Activated CD8-positive, alpha-beta memory T cell treated with anti-CD3 and anti-CD28 coated beads for 48 hours (primary cell): ENCODE data around the gene NRIP1.

Experiments used
- DNase-seq, 3 experiments: peaks; one replicate each; pipeline ENCODE4 v3.0.0-alpha.2; 2020; ENCODE audit warnings: low read depth in 2 of 3, low spot score in 2 of 3

Gene NRIP1

GRCh38 chr21:15009837-15010363 lies 54.9 kb downstream of the NRIP1 start:
- no peak for DNase-seq

- DNase-seq, result no peak
Observed at GRCh38 chr21:15007716-15008296, 57.0 kb downstream of the NRIP1 start.

GRCh38 chr21:15006594-15007230 lies 58.1 kb downstream of the NRIP1 start:
- no peak for DNase-seq

- no peak for DNase-seq
Observed at GRCh38 chr21:15005391-15005790, 59.4 kb downstream of the NRIP1 start.

GRCh38 chr21:15004721-15005370 lies 60.0 kb downstream of the NRIP1 start:
- DNase-seq, result no peak

GRCh38 chr21:15003463-15004135 lies 61.2 kb downstream of the NRIP1 start:
- no peak for DNase-seq

- no peak for DNase-seq
Observed at GRCh38 chr21:15001857-15002606, 62.8 kb downstream of the NRIP1 start.

GRCh38 chr21:15001113-15001512 lies 63.7 kb downstream of the NRIP1 start:
- no peak for DNase-seq

GRCh38 chr21:15000081-15000480 lies 64.7 kb downstream of the NRIP1 start:
- no peak for DNase-seq

GRCh38 chr21:14998784-14999183 lies 66.0 kb downstream of the NRIP1 start:
- DNase-seq, result no peak

- no peak for DNase-seq
Observed at GRCh38 chr21:14998336-14998735, 66.5 kb downstream of the NRIP1 start.

- DNase-seq, result no peak
Observed at GRCh38 chr21:14995695-14996490, 68.9 kb downstream of the NRIP1 start.

- no peak for DNase-seq
Observed at GRCh38 chr21:14995226-14995625, 69.6 kb downstream of the NRIP1 start.

GRCh38 chr21:14993115-14993514 lies 71.7 kb downstream of the NRIP1 start:
- no peak for DNase-seq

- DNase-seq, result no peak
Observed at GRCh38 chr21:14991957-14992356, 72.8 kb downstream of the NRIP1 start.

- DNase-seq, result no peak
Observed at GRCh38 chr21:14989359-14989758, 75.4 kb downstream of the NRIP1 start.

- no peak for DNase-seq
Observed at GRCh38 chr21:14988760-14989159, 76.0 kb downstream of the NRIP1 start.

- DNase-seq, result no peak
Observed at GRCh38 chr21:14987370-14988170, 77.2 kb downstream of the NRIP1 start.

- no peak for DNase-seq
Observed at GRCh38 chr21:14985306-14985705, 79.5 kb downstream of the NRIP1 start.

GRCh38 chr21:14982336-14982735 lies 82.5 kb downstream of the NRIP1 start:
- no peak for DNase-seq
